GM18526 (cell line): ENCODE results near the gene BRD3OS.

Experiments
- POLR2A ChIP-seq: IDR thresholded peaks from 3 replicates; pipeline ENCODE4 v1.6.1; 2011; ENCODE audit not compliant: insufficient read length; ENCODE audit errors: extremely low read depth

Gene BRD3OS, protein sequence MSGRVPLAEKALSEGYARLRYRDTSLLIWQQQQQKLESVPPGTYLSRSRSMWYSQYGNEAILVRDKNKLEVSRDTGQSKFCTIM

DNA sequence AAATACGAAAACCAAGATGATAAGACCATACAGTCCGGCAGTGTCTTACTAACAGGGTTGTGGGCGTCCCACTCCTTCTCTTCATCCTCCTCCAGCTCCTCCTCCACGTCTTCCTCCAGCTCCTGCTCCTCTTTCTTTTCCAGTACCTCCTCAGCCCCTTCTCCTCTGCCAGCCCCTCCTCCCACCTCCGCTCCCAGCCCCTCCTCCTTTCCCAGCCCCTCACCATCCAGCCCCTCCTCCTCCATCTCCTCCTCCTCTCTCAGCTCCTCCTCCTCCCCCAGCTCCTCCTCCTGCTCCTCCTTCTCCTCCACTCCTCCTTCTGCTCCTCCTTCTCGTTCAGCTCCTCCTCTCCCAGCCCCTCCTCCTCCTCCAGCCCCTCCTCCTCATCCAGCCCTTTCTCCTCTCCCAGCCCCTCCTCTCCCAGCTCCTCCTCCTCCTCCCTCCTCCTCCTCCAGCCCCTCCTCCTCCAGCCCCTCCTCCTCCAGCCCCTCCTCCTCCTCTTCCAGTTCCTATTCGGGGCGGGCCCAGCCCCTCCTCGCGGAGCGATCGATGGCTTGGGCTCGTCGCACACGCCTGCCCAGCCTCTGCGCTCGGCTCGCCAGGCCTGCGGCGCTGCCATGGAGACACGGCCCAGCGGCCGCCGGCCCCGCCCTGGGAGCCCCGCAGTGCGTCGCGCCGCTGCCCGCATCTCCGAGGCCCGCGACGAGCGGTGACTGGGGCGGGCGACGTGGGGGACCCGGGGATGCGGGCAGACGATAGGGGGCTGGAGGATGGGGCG is at the start of gene BRD3OS:
BRD3OS (plus strand) TSS at position 654 of the 778 bp plus-strand sequence. CDS start 1,267 bp downstream, outside the sequence.
- no peak for TF ChIP-seq POLR2A

DNA sequence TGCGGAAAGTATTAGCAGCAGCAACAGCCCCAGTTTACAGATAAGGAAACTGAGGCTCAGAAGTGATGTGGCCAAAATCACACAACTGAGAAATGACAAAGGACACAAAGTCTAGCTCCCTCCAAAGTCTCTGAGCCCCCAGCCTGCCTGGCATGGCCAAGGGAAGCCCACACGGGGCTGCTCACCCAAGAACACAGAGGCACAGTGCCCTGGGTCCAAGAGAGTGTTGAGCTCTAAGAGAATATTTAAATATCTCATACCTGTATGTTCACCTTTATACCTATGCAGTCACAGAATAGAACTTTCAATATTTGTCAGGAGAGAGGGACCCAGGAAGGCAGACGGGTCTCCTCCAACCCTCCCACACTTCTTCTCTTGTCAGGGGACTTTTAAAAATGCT is 49.8 kb upstream of the BRD3OS start:
- TF ChIP-seq POLR2A, result no peak

DNA sequence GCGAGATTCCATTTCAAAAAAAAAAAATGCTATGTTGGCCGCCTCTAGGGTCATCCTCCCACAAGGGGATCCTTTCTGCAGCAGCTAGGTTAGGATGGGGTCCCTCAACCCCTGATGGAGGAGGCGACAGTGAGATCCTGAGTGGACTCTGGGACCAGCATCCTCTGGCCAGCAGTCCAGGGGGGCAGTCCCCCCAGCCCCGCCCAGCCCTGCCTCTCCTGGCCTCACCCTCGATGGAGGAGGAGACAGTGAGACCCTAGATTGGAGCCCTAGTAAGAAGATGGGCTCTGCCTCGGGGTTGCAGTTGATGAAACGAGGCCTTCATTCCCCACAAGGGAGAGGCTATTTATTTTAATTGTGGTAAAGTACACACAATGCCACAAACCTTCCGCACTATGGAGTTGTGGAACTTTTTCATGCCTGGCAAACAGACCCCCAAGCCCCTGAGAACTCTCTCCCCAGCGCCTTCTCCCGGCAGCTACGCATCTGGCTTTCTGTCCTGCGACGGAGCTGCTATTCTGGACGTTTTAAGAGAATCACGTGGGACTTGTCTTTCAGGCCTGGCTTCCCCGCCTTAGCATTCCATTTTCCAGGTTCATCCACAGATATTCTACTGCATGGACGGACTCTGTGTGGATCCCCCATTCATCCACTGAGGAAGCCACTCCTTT is 49.0 kb upstream of the BRD3OS start:
- no peak for TF ChIP-seq POLR2A

DNA sequence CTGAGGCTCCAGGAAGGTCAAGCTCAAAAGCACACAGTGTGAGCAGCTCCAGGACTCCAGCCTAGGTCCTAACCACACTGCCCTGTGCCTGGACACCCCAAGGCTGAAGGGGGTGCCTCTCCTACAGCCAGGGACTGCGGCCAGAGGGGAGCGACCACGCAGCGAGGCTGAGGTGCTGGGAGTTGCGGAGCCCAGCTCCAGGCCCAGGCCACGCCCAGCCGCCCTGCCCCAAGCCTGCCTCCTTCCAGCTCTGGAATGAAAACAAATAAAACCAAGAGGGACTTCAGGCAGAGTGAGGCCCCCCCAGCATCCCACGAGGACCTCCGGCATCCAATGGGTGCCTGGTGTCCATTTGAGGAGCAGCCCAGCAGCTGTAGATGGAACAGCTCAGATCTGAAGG is 48.4 kb upstream of the BRD3OS start:
- no peak for TF ChIP-seq POLR2A

DNA sequence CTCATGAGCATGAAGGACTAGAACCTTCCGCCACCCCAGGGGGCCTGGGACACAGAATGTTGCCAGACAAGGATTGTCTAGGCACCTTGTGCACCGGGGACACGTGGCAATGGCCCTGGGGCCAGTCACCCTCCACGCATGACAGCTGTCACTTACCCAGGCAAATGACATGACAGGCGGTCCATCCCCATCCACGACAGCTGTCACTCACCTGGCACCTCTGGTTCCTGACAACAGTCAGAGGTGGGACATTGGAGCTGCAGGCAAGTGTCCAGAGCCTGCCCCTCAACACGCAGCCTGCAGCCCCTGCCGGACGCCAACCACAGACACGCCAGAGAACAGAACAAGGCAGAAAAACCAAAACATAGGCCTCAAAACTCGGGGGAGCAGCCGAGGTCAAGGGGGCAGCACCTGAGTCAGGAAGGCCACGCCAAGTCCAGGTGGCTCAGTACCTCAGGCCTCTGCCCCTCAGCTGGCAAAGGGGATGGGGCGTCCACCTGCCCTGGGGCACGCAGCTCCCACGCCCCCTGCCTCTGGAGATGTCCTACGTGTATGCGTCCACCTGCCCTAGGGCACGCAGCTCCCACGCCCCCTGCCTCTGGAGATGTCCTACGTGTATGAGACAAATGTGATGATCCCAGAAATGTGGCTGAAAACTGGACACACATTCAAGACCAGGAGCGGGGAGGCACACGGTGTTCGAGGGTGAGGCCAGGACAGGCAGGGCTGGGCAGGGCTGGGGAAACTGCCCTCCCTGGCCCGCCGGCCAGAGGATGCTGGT is 47.7 kb upstream of the BRD3OS start:
- TF ChIP-seq POLR2A, result no peak

DNA sequence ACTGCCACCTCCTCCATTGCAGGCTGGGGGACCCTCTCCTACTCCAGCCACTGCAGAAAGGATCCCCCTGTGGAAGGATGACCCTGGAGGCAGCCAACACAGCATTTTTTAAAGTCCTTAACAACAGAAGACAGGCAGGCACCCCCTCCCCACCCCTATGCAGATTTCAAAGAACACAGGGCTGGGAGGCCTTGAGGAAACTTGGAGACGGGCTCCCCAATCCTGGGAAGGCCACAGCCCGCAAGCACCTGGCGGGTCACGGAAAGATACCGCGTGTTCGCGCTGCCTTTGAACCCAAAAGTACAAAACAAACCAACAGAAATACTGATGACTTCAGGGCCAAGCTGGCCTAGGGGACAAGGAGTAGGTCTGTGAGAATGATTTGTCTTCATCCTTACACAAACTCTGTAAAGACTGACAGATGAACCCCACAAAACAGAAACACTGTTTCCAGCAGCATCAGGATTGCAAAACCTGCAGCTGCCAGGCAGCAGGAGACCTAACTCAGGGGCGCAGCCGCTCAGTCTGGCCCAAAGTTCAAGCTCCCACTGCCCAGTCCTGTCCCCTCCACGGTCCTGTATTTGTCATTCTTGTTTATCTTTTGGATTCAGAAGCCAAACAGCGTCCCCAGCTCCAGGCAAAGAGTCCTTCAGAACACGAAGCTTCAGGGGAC is 46.9 kb upstream of the BRD3OS start:
- no peak for TF ChIP-seq POLR2A

DNA sequence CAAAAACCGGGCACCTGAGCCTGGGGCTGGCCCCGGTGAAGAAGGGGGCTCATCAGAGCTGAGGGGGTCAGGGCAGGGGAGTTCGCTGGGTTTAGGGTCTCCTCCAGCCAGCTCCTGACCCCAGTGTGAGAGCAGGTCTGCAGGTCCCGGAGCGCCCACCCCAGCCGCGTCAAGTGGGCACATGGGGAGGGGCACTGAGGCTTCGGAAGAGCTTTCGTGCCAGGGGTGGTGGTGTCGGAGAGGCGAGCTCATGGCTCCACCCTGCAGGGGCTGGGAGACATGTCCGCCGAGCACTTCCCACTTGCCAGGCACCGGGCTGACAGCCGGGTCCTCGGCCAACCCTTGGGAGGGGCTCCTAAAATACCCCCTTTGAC is 46.4 kb upstream of the BRD3OS start:
- TF ChIP-seq POLR2A, result no peak

DNA sequence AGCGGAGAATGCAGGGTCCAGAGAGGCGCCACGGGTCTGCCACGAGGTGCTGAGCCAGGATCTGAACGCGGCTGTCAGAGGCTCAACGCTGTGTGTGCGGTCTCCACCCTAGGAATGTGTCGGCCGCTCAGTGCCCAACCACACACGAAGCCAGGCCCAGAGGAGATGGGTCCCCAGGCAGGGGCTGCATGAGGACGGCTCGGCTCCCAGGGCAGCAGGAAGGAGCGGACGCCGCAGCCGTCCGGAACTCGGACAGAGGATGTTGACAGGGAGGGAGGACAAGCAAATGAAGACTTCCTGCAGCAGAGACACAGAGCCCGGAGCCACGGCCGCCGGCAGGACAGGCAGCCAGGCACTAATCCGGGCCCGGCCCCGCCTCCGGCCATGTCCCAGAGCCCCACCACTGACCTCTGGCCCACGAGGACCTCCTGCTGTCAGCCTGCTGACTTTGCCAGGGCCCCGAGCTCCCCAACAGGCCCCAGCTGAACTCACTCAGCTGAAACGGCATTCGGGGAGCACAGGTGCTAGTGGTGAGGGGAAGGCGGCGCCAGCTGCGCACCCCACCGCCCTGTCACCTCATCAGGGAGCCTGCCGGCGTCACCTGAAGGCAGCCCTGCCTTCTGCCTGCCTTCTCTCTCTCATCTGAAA is 45.9 kb upstream of the BRD3OS start:
- TF ChIP-seq POLR2A, result no peak

DNA sequence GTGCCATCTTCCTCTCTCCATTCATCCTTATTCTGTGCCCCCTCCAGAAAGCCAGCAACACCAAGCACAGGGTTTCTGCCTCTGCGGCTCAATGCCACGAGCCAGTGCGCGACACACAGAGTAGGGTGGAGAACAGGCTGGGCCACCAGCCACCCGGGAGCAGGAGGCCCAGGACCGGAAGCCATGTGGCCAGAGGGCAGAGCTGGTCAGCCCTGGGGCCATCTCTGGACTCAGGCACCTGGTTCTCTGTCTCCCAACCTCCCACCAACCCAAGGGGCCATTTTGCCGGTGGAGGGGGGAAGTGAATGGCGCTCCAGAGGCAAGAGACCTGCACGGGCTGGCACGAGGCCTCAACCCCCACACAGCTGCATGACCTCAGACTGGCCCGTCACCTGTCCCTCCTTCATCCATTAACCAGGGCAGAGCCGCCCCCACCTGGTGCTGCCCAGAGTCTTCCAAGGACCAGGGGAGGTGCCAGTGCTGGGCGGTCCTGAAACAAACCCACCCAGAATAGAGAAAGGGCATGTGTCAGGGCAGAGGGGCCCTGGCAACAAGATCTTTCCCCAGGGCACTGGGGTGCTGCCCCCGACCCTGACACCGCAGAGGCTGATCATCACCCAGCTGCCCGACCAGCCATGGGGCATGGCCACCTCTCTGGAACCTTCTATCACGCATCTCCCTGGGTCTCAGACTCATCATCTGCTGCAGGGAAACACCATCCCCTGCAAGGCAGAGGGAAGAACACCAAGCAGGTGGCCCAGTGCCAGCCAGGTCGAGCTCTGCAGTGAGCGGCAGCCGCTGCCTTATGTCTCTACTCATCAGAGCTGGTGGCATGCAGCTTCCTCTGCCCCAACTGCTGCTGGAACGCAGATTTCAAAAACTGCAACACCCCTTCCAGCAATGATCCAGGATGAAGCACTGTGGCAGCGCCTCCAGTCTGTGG is 45.1 kb upstream of the BRD3OS start:
- no peak for TF ChIP-seq POLR2A

DNA sequence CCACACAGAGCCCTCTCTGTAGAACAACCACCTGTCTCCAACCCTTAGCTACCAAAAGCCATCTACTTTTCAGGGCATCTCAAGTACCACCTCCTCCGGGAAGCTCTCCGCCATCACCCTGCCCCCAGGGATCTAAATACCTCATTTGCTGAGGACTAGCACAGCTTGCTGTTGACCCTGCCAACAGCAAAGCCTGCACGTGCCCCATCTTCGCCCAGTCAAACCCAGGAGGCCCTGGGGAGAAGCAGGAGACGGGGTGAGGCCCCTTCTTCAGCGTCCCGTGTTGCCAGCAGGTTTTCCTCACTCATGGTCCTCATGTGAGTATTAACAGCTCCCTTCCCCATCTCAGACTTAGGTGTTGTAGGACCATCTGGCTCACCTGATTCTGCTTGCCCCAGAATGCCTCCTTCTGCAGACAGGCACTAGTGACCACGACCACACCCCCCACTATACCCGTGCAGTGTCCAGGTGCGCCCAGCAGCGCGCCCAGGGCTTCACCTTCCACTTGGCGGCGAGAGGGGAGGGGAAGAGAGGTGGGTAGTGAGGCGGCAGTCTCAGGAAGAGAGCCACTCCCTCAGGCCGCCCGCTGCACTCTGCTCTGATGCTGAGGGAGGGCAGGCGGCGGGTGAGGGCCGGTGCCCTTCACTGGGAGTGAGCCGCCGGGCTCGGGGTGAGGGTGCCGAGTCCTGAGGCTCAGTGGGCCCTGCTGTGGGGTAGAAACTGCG is 44.3 kb upstream of the BRD3OS start:
- no peak for TF ChIP-seq POLR2A

DNA sequence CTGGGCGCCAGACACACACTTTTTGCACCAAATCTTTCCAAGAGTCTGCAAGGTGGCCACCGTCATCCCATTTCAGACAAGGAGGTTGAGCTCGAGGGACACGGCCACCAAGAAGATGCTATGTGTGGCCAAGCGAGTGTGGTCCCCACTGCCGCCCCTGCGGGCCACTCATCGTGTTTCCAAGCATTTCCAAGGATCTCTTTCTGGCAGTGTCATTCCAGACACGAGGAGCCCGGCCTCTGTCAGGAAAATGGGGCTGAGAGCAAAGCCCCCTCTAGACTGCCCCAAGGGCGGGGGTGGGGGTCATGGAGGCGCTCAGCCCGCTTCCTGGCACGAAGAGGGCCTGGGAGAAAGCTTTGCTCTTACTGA is 43.7 kb upstream of the BRD3OS start:
- no peak for TF ChIP-seq POLR2A

DNA sequence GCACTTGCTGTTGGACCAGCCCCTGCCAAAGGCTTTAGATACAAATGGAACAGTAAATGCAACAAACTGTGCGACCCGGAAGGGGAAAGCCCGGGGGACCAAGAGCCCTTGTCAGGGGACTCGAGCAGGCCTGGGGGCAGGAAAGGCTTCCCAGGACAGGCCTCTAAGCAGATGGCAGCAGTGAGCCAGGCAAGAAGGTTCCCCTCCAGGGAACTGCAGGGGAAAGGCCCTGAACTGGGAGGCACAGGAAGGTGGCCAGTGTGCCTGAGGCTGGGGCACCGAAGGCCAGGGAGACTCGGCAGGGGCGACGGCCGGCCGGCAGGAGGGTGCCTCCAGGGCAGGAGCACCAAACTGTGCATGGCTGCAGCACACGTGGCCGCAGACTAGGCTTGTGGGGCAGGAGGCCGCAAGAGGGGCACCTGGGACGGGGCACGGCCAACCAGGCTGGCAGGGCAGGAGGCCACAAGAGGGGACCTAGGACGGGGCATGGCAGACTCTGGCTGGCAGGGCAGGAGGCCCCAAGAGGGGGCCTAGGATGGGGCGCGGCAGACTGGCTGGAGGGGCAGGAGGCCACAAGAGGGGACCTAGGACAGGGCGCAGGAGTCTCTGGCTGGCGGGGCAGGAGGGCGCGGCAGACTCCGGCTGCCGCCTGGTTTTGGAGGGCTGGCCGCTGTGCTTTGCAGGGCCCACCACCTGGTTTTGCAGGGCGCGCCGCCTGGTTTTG is 43.2 kb upstream of the BRD3OS start:
- no peak for TF ChIP-seq POLR2A
